ENCODE results near the gene SLC24A4.

DNA sequence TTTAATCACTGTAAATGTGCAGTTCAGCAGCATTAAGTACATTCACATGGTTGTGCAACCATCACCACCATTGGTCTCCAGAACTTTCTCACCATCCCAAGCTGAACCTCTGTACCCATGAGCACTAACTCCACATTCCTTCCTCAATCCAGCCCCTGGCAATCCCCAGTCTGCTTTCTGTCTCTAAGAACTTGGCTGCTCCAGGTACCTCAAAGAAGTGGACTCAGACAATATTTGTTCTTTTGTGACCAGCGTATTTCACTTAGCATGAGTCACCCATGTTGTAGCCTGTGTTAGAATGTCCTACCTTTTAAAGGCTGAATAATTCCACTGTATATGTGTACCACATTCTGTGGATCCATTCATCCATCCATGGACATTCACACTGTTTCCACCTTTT, 64.6 kb downstream of the SLC24A4 start:
- no peak for TF ChIP-seq POLR2A (IDR thresholded peaks at IDR 0.05; ENCODE audit: borderline replicate concordance, extremely low read depth, insufficient read depth, insufficient read length)
- TF ChIP-seq, protein P1, sequence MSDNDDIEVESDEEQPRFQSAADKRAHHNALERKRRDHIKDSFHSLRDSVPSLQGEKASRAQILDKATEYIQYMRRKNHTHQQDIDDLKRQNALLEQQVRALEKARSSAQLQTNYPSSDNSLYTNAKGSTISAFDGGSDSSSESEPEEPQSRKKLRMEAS (IDR thresholded peaks at IDR 0.05): no peak
- TF ChIP-seq, protein P2, sequence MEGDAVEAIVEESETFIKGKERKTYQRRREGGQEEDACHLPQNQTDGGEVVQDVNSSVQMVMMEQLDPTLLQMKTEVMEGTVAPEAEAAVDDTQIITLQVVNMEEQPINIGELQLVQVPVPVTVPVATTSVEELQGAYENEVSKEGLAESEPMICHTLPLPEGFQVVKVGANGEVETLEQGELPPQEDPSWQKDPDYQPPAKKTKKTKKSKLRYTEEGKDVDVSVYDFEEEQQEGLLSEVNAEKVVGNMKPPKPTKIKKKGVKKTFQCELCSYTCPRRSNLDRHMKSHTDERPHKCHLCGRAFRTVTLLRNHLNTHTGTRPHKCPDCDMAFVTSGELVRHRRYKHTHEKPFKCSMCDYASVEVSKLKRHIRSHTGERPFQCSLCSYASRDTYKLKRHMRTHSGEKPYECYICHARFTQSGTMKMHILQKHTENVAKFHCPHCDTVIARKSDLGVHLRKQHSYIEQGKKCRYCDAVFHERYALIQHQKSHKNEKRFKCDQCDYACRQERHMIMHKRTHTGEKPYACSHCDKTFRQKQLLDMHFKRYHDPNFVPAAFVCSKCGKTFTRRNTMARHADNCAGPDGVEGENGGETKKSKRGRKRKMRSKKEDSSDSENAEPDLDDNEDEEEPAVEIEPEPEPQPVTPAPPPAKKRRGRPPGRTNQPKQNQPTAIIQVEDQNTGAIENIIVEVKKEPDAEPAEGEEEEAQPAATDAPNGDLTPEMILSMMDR (IDR thresholded peaks at IDR 0.05 in 2 of 3, conservative IDR thresholded peaks at IDR 0.05 in 1 of 3; ENCODE audit: borderline replicate concordance in 1 of 3, insufficient read depth in 1 of 3, low read depth in 2 of 3, low read length in 2 of 3): no peak
- TF ChIP-seq, protein P3, sequence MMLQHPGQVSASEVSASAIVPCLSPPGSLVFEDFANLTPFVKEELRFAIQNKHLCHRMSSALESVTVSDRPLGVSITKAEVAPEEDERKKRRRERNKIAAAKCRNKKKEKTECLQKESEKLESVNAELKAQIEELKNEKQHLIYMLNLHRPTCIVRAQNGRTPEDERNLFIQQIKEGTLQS (IDR thresholded peaks at IDR 0.05): no peak
